Fibroblast of lung (primary cell): Measurements from ENCODE around the gene MCCD1. TPM values are rescaled to one million over a fixed set of nuclear protein-coding genes. Genes with fewer than 3 reads are reported as not detected.
"Not testable (repeated sequence)": the region's sequence is repeated elsewhere in the genome, so short reads cannot be mapped to it uniquely, and the experiment has no call there.

Source experiments
- DNase-seq, 2 donors: peaks; one replicate each; pipeline versions ENCODE4 v3.0.0 to v3.0.0-alpha.2; 2010; ENCODE audit warnings: low read depth in 2 of 2
- H2AFZ ChIP-seq: 2 replicates; pipeline ENCODE4 v1.5.1; 2012; ENCODE audit warnings: low read length, control low read depth, inconsistent platforms
- H3K27ac ChIP-seq: 2 replicates; pipeline ENCODE4 v1.5.1; 2011; ENCODE audit warnings: low read length, control low read depth; ENCODE audit not compliant: insufficient read depth
- H3K27me3 ChIP-seq: 2 replicates; pipeline ENCODE4 v1.5.1; 2011; ENCODE audit warnings: mild to moderate bottlenecking, low read length; ENCODE audit not compliant: control insufficient read depth, insufficient read depth
- H3K36me3 ChIP-seq: 2 replicates; pipeline ENCODE4 v1.5.1; 2011; ENCODE audit warnings: low read length; ENCODE audit not compliant: control insufficient read depth, insufficient read depth
- H3K4me1 ChIP-seq: 2 replicates; pipeline ENCODE4 v1.5.1; 2011; ENCODE audit warnings: low read length; ENCODE audit not compliant: control insufficient read depth, insufficient read depth; ENCODE audit errors: extremely low read depth
- H3K4me2 ChIP-seq: 2 replicates; pipeline ENCODE4 v1.5.1; 2011; ENCODE audit warnings: low read length, control low read depth; ENCODE audit not compliant: insufficient read depth; ENCODE audit errors: extremely low read depth
- H3K4me3 ChIP-seq, 4 experiments: fragments of 200-600 bp in 1 of 4; sonication (generic) in 1 of 4; replicated peaks in 1 of 4; 2 replicates each; pipeline ENCODE4 v1.5.1; 2011 to 2016; ENCODE audit warnings: low read length in 4 of 4, low read depth in 3 of 4, mild to moderate bottlenecking in 3 of 4, control low read depth in 2 of 4, inconsistent platforms in 1 of 4, mixed read lengths in 1 of 4; ENCODE audit not compliant: insufficient read depth in 1 of 4; ENCODE audit errors: control extremely low read depth in 1 of 4
- H3K79me2 ChIP-seq: 2 replicates; pipeline ENCODE4 v1.5.1; 2012; ENCODE audit warnings: mild to moderate bottlenecking, low read length, inconsistent platforms; ENCODE audit not compliant: control insufficient read depth, insufficient read depth
- H3K9ac ChIP-seq: 2 replicates; pipeline ENCODE4 v1.5.1; 2011; ENCODE audit warnings: mild to moderate bottlenecking, low read length, control low read depth; ENCODE audit not compliant: insufficient read depth
- H3K9me3 ChIP-seq: 2 replicates; pipeline ENCODE4 v1.5.1; 2012; ENCODE audit warnings: low read depth, low read length; ENCODE audit not compliant: control insufficient read depth, insufficient read depth
- H4K20me1 ChIP-seq: 2 replicates; pipeline ENCODE4 v1.5.1; 2011; ENCODE audit warnings: low read length; ENCODE audit not compliant: control insufficient read depth, insufficient read depth; ENCODE audit errors: extremely low read depth
- EZH2 ChIP-seq: IDR thresholded peaks from 2 replicates; pipeline ENCODE4 v1.5.1; 2012; ENCODE audit warnings: low read length, control low read depth, mild to moderate bottlenecking; ENCODE audit errors: missing control alignments
- polyA plus RNA-seq, 2 donors: library from polyadenylated mRNA; depleted of rRNA in 1 of 2; stranded (reverse) in 1 of 2; unstranded in 1 of 2; fragments of >200 nt; gene quantifications; 2 replicates each; pipeline ENCODE4 v1.2.1, GENCODE V29; 2011 to 2012; ENCODE audit warnings: missing spikeins in 1 of 2
- total RNA-seq: library from RNA; depleted of rRNA; stranded (reverse); fragments of >200 nt; gene quantifications from 2 replicates; pipeline ENCODE4 v1.2.1, GENCODE V29; 2014
- TF ChIP-seq, protein P1 (sequence below), 2 donors: IDR thresholded peaks in 1 of 2; conservative IDR thresholded peaks in 1 of 2; 1 replicate in 1 of 2; 2 replicates in 1 of 2; pipeline ENCODE4 v1.5.1; 2011 to 2012; ENCODE audit warnings: low read length in 2 of 2, control low read depth in 1 of 2, inconsistent platforms in 1 of 2, low read depth in 1 of 2, mild to moderate bottlenecking in 1 of 2

MCCD1 gene
- total and polyA plus RNA-seq, 2 donors (not counting 1 experiment from before 2014, with no cell fraction given) = not detected

DNA sequence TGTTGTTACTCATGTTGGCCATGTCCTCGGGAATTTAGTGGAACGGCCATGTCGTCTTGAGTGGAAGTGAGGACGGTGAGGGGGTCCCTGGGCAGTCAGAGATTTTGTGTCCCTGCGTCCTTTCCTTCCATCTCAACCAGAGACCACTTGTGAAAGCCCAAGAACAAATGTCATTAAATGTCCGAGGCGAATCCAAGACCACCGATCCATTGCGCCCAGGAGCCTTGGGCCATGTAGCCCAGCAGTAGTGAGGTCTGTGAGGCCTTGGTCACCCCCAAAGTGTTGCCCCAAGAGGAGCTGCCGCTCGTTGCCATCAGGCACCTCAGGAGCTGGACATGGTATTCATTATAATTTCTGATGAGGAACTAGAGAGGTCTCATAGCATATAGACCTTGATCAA, 48.2 kb upstream of the MCCD1 start:
- DNase-seq = no peak
- no peak for TF ChIP-seq EZH2
- TF ChIP-seq, protein P1, sequence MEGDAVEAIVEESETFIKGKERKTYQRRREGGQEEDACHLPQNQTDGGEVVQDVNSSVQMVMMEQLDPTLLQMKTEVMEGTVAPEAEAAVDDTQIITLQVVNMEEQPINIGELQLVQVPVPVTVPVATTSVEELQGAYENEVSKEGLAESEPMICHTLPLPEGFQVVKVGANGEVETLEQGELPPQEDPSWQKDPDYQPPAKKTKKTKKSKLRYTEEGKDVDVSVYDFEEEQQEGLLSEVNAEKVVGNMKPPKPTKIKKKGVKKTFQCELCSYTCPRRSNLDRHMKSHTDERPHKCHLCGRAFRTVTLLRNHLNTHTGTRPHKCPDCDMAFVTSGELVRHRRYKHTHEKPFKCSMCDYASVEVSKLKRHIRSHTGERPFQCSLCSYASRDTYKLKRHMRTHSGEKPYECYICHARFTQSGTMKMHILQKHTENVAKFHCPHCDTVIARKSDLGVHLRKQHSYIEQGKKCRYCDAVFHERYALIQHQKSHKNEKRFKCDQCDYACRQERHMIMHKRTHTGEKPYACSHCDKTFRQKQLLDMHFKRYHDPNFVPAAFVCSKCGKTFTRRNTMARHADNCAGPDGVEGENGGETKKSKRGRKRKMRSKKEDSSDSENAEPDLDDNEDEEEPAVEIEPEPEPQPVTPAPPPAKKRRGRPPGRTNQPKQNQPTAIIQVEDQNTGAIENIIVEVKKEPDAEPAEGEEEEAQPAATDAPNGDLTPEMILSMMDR (conservative IDR thresholded peaks at IDR 0.05 in 1 of 2, IDR thresholded peaks at IDR 0.05 in 1 of 2; ENCODE audit: low read depth in 1 of 2, low read length in 2 of 2) = no peak
- no peaks in the 10 kb centered on the region for H3K36me3 ChIP-seq
- H3K79me2 ChIP-seq = no peaks in the 10 kb centered on the region
- no peak overlapping the region for H3K4me3 ChIP-seq
- no peak overlapping the region for H3K4me2 ChIP-seq
- no peaks in the 10 kb centered on the region for H4K20me1 ChIP-seq
- H3K4me1 ChIP-seq = peaks cover 2% of the 10 kb centered on the region
- H3K27ac ChIP-seq = no peak overlapping the region
- H3K9ac ChIP-seq = no peak overlapping the region
- peaks cover 4% of the 10 kb centered on the region for H3K27me3 ChIP-seq
- H2AFZ ChIP-seq = no peak overlapping the region
- no peaks in the 10 kb centered on the region for H3K9me3 ChIP-seq

DNA sequence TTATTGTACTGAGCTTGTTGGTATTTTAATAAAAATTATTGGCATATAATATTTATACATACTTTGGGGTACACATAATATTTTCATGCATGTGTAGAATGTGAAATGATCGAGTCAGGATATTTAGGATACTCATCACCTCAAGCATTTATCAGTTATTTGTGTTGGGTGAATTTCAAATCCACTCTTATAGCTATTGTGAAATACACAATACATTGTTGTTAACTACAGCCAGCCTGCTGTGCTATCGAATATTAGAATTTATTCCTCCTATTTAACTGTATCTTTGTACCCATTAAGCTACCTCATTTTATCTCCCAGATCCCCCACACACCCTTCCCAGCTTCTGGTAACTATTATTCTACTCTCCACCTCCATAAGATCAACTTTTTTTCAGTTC, 45.4 kb upstream of the MCCD1 start:
- no peak for TF ChIP-seq EZH2
- TF ChIP-seq, protein P1 (conservative IDR thresholded peaks at IDR 0.05 in 1 of 2, IDR thresholded peaks at IDR 0.05 in 1 of 2; ENCODE audit: low read depth in 1 of 2, low read length in 2 of 2) = no peak
- no peaks in the 10 kb centered on the region for H3K36me3 ChIP-seq
- H3K27ac ChIP-seq = no peak overlapping the region
- no peak overlapping the region for H3K4me3 ChIP-seq
- no peaks in the 10 kb centered on the region for H3K9me3 ChIP-seq
- H3K4me1 ChIP-seq = peaks cover 2% of the 10 kb centered on the region
- H3K27me3 ChIP-seq = peaks cover 2% of the 10 kb centered on the region
- H3K4me2 ChIP-seq = no peak overlapping the region
- no peak overlapping the region for H2AFZ ChIP-seq
- no peaks in the 10 kb centered on the region for H3K79me2 ChIP-seq
- no peaks in the 10 kb centered on the region for H4K20me1 ChIP-seq
- no peak for DNase-seq
- H3K9ac ChIP-seq = no peak overlapping the region

DNA sequence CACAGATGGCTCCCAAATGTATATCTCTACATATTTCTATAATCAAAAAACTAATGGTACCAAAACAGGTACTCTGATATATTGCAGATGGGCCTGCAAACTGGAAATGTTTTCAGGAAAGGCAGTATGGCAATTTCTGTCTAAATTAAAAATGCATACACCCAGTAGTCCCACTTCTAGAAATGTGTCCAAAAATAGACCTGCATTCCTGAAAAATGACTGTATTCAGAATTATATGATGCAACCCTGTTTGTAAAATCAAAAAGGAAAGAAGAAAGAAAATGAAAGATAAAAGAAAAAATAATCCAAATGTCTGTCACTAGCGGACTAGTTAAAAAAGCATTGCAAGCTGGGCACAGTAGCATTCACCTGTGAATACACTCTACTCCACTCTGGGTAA, 43.7 kb upstream of the MCCD1 start:
- H3K27ac ChIP-seq = no peak overlapping the region
- H3K4me2 ChIP-seq = peak overlapping the region; percentile 17
- DNase-seq = peak in 1 of 2 donors; percentile 49

DNA sequence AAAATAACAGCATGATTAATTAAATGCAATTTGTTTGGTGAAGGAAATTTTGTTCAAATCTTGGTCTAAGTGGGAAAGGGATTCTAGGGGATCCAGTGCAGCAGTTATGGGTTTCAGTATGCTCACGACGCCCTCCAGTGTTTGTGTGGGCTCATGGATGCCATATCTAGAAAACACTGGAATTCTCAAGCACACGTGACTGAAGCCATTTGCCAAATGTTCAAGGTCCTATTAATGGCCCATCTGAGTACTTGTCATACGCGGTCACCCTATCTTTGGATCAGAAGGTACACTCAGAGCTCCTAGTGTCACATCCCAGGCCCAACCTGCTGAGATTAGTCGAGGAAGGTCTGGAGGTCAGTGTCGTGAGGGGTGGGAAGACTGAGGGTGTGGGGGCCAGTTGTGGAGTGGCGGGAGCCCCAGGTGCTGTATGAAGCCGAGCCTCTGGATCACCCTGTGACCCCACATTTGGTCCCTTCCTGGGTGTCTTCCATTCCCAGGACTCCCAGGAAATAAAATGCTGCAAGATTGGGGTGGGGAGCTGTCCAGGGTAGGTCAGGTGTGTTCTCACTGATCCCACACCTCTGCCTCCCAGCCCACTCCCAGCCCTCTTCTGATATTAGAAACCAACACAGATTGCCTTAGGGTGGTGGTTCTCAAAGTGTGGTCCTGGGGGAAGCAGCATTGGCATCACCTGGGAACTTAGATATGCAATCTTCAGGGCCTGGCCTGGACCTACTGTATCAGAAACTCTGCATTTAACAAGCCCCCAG, 42.5 kb upstream of the MCCD1 start:
- H4K20me1 ChIP-seq, H3K36me3 ChIP-seq, H3K4me3 ChIP-seq, H3K27ac ChIP-seq, DNase-seq, H2AFZ ChIP-seq, H3K27me3 ChIP-seq, H3K4me2 ChIP-seq, H3K9ac ChIP-seq, H3K79me2 ChIP-seq, H3K9me3 ChIP-seq, H3K4me1 ChIP-seq: not testable (repeated sequence)

More for the DNA sequence above, 43.7 kb upstream of the MCCD1 start:
- H3K4me1 ChIP-seq = peaks cover 2% of the 10 kb centered on the region
- no peaks in the 10 kb centered on the region for H3K79me2 ChIP-seq
- no peak overlapping the region for H3K4me3 ChIP-seq
- H4K20me1 ChIP-seq = no peaks in the 10 kb centered on the region
- no peak overlapping the region for H2AFZ ChIP-seq
- no peaks in the 10 kb centered on the region for H3K9me3 ChIP-seq
- no peaks in the 10 kb centered on the region for H3K27me3 ChIP-seq
- no peak overlapping the region for H3K9ac ChIP-seq
- no peaks in the 10 kb centered on the region for H3K36me3 ChIP-seq
- TF ChIP-seq EZH2 = no peak
- TF ChIP-seq, protein P1 (conservative IDR thresholded peaks at IDR 0.05 in 1 of 2, IDR thresholded peaks at IDR 0.05 in 1 of 2; ENCODE audit: low read depth in 1 of 2, low read length in 2 of 2) = no peak

DNA sequence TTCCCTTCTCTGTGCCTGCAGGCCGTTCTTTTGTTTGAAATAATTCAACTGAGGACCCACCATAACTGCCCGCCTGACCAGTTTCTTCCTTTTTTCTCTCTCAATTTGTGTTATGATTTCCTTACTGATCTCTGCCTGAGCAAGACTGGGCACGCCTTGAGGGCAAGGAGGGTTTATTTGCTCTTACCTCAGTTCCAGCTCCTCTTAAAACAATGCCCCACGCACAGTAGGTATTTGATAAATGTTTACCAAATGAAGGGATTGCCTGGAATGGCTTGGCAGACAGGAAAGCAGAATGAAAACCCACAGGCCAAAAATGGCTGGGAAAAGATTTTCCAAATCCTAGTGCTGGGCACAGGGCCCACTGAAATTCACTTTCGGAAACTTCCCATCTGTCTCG, 41.1 kb upstream of the MCCD1 start:
- not testable (repeated sequence) for H3K4me1 ChIP-seq, H3K4me2 ChIP-seq, H3K79me2 ChIP-seq, H3K9me3 ChIP-seq, H3K36me3 ChIP-seq, H4K20me1 ChIP-seq, H2AFZ ChIP-seq, H3K27me3 ChIP-seq, H3K27ac ChIP-seq, DNase-seq, H3K4me3 ChIP-seq, H3K9ac ChIP-seq
